WTC11 (cell line): ENCODE measurements around the gene KLHL29. TPM values are rescaled to one million over a fixed set of nuclear protein-coding genes. Genes with fewer than 3 reads are reported as not detected.

Experiments used
- ATAC-seq: fragments of 200-7000 bp; cut with Tn5 transposase; 2 replicates; pipeline ENCODE4 v1.10.0; 2021; ENCODE audit warnings: mild to moderate bottlenecking, moderate library complexity
- CTCF ChIA-PET: fragments of 300-600 bp; sonication (Branson Sonifier 250); formaldehyde crosslinking; loops from one replicate; lab custom pipeline; 2021; ENCODE audit warnings: antibody characterized with exemption; lab: Charles Lee
- POLR2A ChIA-PET: fragments of 350-600 bp; sonication (Branson Sonifier 250); formaldehyde crosslinking; loops from one replicate; lab custom pipeline; 2021; ENCODE audit warnings: antibody characterized with exemption; lab: Charles Lee
- DNase-seq: peaks from one replicate; pipeline ENCODE4 v3.0.0; 2021; ENCODE audit warnings: low spot score
- H3K27ac Mint-ChIP-seq: 2 replicates; pipeline ENCODE4 v1.8.0; 2021; ENCODE audit warnings: mixed read lengths
- H3K27me3 Mint-ChIP-seq: 2 replicates; pipeline ENCODE4 v1.8.0; 2021; ENCODE audit warnings: low read depth, mild to moderate bottlenecking, moderate library complexity, mixed read lengths
- H3K36me3 Mint-ChIP-seq: 2 replicates; pipeline ENCODE4 v1.8.0; 2021; ENCODE audit warnings: mixed read lengths
- H3K4me1 Mint-ChIP-seq: 2 replicates; pipeline ENCODE4 v1.8.0; 2022; ENCODE audit warnings: mixed read lengths
- H3K4me3 Mint-ChIP-seq: 2 replicates; pipeline ENCODE4 v1.8.0; 2021; ENCODE audit warnings: mild to moderate bottlenecking, moderate library complexity, mixed read lengths
- H3K9me3 Mint-ChIP-seq: 2 replicates; pipeline ENCODE4 v1.8.0; 2021; ENCODE audit warnings: mixed read lengths
- EMX1 ChIP-seq: fragments of 250-450 bp; sonication (Bioruptor Pico); IDR thresholded peaks from 2 replicates; pipeline ENCODE4 v1.8.0; 2021; ENCODE audit warnings: mild to moderate bottlenecking
- FOXK1 ChIP-seq: sonication (generic); formaldehyde crosslinking; IDR thresholded peaks from 2 replicates; pipeline ENCODE4 v1.8.0; 2022; ENCODE audit warnings: mild to moderate bottlenecking, moderate library complexity, missing genetic modification reagents
- GABPB1 ChIP-seq: sonication (generic); formaldehyde crosslinking; IDR thresholded peaks from 2 replicates; pipeline ENCODE4 v1.8.1; 2023; ENCODE audit warnings: mild to moderate bottlenecking, missing genetic modification reagents
- HMGXB4 ChIP-seq: sonication (generic); formaldehyde crosslinking; IDR thresholded peaks from 2 replicates; pipeline ENCODE4 v1.8.1; 2023; ENCODE audit warnings: mild to moderate bottlenecking, moderate library complexity, missing genetic modification reagents
- MLX ChIP-seq: sonication (generic); formaldehyde crosslinking; IDR thresholded peaks from 2 replicates; pipeline ENCODE4 v1.8.1; 2023; ENCODE audit warnings: mild to moderate bottlenecking, missing genetic modification reagents, moderate library complexity
- NR2C2 ChIP-seq: sonication (generic); formaldehyde crosslinking; IDR thresholded peaks from 2 replicates; pipeline ENCODE4 v1.8.0; 2022; ENCODE audit warnings: mild to moderate bottlenecking, missing genetic modification reagents
- SMAD4 ChIP-seq: sonication (generic); formaldehyde crosslinking; IDR thresholded peaks from 2 replicates; pipeline ENCODE4 v1.8.0; 2022; ENCODE audit warnings: mild to moderate bottlenecking, missing genetic modification reagents
- STAT6 ChIP-seq: sonication (generic); formaldehyde crosslinking; conservative IDR thresholded peaks from 2 replicates; pipeline ENCODE4 v1.8.1; 2023; ENCODE audit warnings: mild to moderate bottlenecking, low read depth, missing genetic modification reagents, moderate library complexity
- USF1 ChIP-seq: sonication (generic); formaldehyde crosslinking; IDR thresholded peaks from 2 replicates; pipeline ENCODE4 v1.8.0; 2022; ENCODE audit warnings: mild to moderate bottlenecking, missing genetic modification reagents
- USF2 ChIP-seq: sonication (generic); formaldehyde crosslinking; IDR thresholded peaks from 2 replicates; pipeline ENCODE4 v1.8.1; 2023; ENCODE audit warnings: mild to moderate bottlenecking, missing genetic modification reagents, moderate library complexity
- ZMAT4 ChIP-seq: fragments of 250-450 bp; sonication (Bioruptor Pico); IDR thresholded peaks from 2 replicates; pipeline ENCODE4 v1.9.0; 2021; ENCODE audit warnings: mild to moderate bottlenecking
- ZNF138 ChIP-seq: sonication (generic); formaldehyde crosslinking; conservative IDR thresholded peaks from 2 replicates; pipeline ENCODE4 v1.8.1; 2022; ENCODE audit warnings: mild to moderate bottlenecking, moderate library complexity, missing genetic modification reagents
- ZNF512 ChIP-seq: sonication (generic); formaldehyde crosslinking; IDR thresholded peaks from 2 replicates; pipeline ENCODE4 v1.8.1; 2022; ENCODE audit warnings: missing genetic modification reagents, borderline replicate concordance
- ZNF532 ChIP-seq: fragments of 250-450 bp; sonication (Bioruptor Pico); IDR thresholded peaks from 2 replicates; pipeline ENCODE4 v1.9.0; 2021; ENCODE audit warnings: mild to moderate bottlenecking, borderline replicate concordance
- ZSCAN18 ChIP-seq: fragments of 250-450 bp; sonication (Bioruptor Pico); IDR thresholded peaks from 2 replicates; pipeline ENCODE4 v2.1.2; 2022; ENCODE audit warnings: mild to moderate bottlenecking, moderate library complexity
- total RNA-seq: library from RNA; stranded (reverse); gene quantifications from 3 replicates; pipeline ENCODE4 v1.2.3, GENCODE V29; 2021

Gene KLHL29
- total RNA-seq, 1 experiment from 2014 or later, result 7.1 TPM

- TF ChIP-seq USF1 (CRISPR knock-in tag) (no peak), ZSCAN18 (CRISPR knock-in tag) (no peak), ZNF532 (CRISPR knock-in tag) (no peak), FOXK1 (CRISPR knock-in tag) (no peak), GABPB1 (CRISPR knock-in tag) (no peak), EMX1 (CRISPR knock-in tag) (no peak), ZMAT4 (CRISPR knock-in tag) (no peak), SMAD4 (CRISPR knock-in tag) (no peak)
Observed at GRCh38 chr2:23528690-23529089, 143.7 kb downstream of the KLHL29 start (continued).

- Mint-ChIP-seq H3K27me3 (no peaks in the 10 kb centered on the region), H3K4me1 (peaks cover 27% of the 10 kb centered on the region), H3K9me3 (no peaks in the 10 kb centered on the region), H3K4me3 (no peak overlapping the region), H3K27ac (no peak overlapping the region), H3K36me3 (no peaks in the 10 kb centered on the region)
- ChIA-PET CTCF (no interaction called here), POLR2A (interaction anchor here (0.6 kb wide), 1 partner anchor 29 kb away, joined by 5 read pairs; no protein-coding TSS in a partner anchor)
- TF ChIP-seq NR2C2 (CRISPR knock-in tag) (no peak), HMGXB4 (CRISPR knock-in tag) (no peak), MLX (CRISPR knock-in tag) (no peak), STAT6 (no peak), GABPB1 (CRISPR knock-in tag) (no peak), ZNF138 (CRISPR knock-in tag) (no peak), ZNF512 (CRISPR knock-in tag) (no peak), USF2 (CRISPR knock-in tag) (no peak), FOXK1 (CRISPR knock-in tag) (no peak)
- no peak for ATAC-seq
- DNase-seq, result no peak
Observed at GRCh38 chr2:23529659-23530058, 144.7 kb downstream of the KLHL29 start.
